Jurkat, Clone E6-1 (cell line): Measurements from ENCODE around the gene MLC1.

Source experiments
- DNase-seq: peaks from one replicate; pipeline ENCODE4 v3.0.0-alpha.2; 2011; ENCODE audit warnings: low read depth, low spot score
- H3K4me3 ChIP-seq: 2 replicates; pipeline ENCODE4 v1.5.1; 2011; ENCODE audit warnings: mild to moderate bottlenecking, low read length, control low read depth, moderate library complexity

Gene MLC1

GRCh38 chr22:50011447-50012210 lies 73.6 kb downstream of the MLC1 start:
- H3K4me3 ChIP-seq: peak overlapping the region; percentile 7; the same call in 1 of the 2 replicates
- DNase-seq: no peak

GRCh38 chr22:50010676-50011446 lies 74.4 kb downstream of the MLC1 start:
- no peak for DNase-seq
- H3K4me3 ChIP-seq: peak overlapping the region; percentile 7; the same call in 1 of the 2 replicates

- H3K4me3 ChIP-seq: no peak overlapping the region
Measured at GRCh38 chr22:50009765-50010675, 75.2 kb downstream of the MLC1 start.

More at GRCh38 chr22:50009765-50010675, 75.2 kb downstream of the MLC1 start:
- no peak for DNase-seq
